A549 (cell line): ENCODE measurements around the gene MRPL18. TPM values are rescaled to one million over a fixed set of nuclear protein-coding genes. Genes with fewer than 3 reads are reported as not detected.

ENCODE experiments used
- ATAC-seq, 2 experiments: fragments of 200-7000 bp in 1 of 2; fragments of >200 bp in 1 of 2; cut with Nextera tagmentation in 1 of 2; cut with Tn5 transposase in 1 of 2; 3 replicates each; pipeline versions ENCODE4 v1.8.0 to v1.9.1; 2018 to 2020; ENCODE audit warnings: mild to moderate bottlenecking in 1 of 2, moderate library complexity in 1 of 2
- CTCF ChIA-PET: fragments of 300-600 bp; sonication (Branson Sonifier 250); formaldehyde crosslinking; extraction: SDS; loops from one replicate; lab custom pipeline; 2021; ENCODE audit warnings: antibody characterized with exemption, inconsistent platforms; lab: Yijun Ruan, JAX
- POLR2A ChIA-PET: fragments of 350-600 bp; formaldehyde crosslinking; extraction: SDS; loops from one replicate; lab custom pipeline; 2021; ENCODE audit warnings: antibody characterized with exemption, inconsistent platforms; lab: Yijun Ruan, JAX
- DNase-seq, 2 experiments: peaks; one replicate each; pipeline versions ENCODE4 v3.0.0 to v3.0.0-alpha.2; 2011 to 2016; ENCODE audit warnings: low read depth in 1 of 2, low spot score in 1 of 2
- FAIRE-seq: peaks from 2 replicates; lab custom pipeline; 2011; peaks lifted over from hg19 to GRCh38; lab: Jason Lieb, UNC
- H3K27ac ChIP-seq, 2 experiments: fragments of >200 bp; sonication (Bioruptor Twin); formaldehyde crosslinking; 3 replicates each; pipeline ENCODE4 v1.5.1; 2016 to 2017
- H3K4me1 ChIP-seq: fragments of >200 bp; sonication (Bioruptor Twin); formaldehyde crosslinking; 3 replicates; pipeline ENCODE4 v1.6.1; 2016
- H3K4me2 ChIP-seq: fragments of >200 bp; sonication (Bioruptor Twin); formaldehyde crosslinking; 3 replicates; pipeline ENCODE4 v1.6.1; 2016
- H3K4me3 ChIP-seq: fragments of >200 bp; sonication (Bioruptor Twin); formaldehyde crosslinking; 3 replicates; pipeline ENCODE4 v1.5.1; 2016
- H3K9me3 ChIP-seq: fragments of >200 bp; sonication (Bioruptor Twin); formaldehyde crosslinking; 3 replicates; pipeline ENCODE4 v1.6.1; 2016
- BHLHE40 ChIP-seq: IDR thresholded peaks from 2 replicates; pipeline ENCODE4 v1.6.1; 2012; ENCODE audit warnings: low read depth, low read length, inconsistent platforms
- CBX2 ChIP-seq: fragments of 200-600 bp; sonication (generic); IDR thresholded peaks from 2 replicates; pipeline ENCODE4 v1.6.1; 2016; ENCODE audit warnings: low read depth, mild to moderate bottlenecking, borderline replicate concordance
- EHMT2 ChIP-seq: fragments of 200-600 bp; sonication (generic); IDR thresholded peaks from 2 replicates; pipeline ENCODE4 v1.6.1; 2016; ENCODE audit warnings: antibody characterized with exemption, low read depth, mild to moderate bottlenecking, moderate library complexity
- EP300 ChIP-seq, 2 experiments: fragments of >200 bp; sonication (Bioruptor Twin); formaldehyde crosslinking; IDR thresholded peaks; 2 replicates in 1 of 2; 3 replicates in 1 of 2; pipeline ENCODE4 v1.6.1; 2016 to 2017
- ESRRA ChIP-seq: fragments of 150-350 bp; IDR thresholded peaks from 2 replicates; pipeline ENCODE4 v1.6.1; 2014; ENCODE audit warnings: mild to moderate bottlenecking, low read length, borderline replicate concordance
- GATA3 ChIP-seq: IDR thresholded peaks from 2 replicates; pipeline ENCODE4 v1.6.1; 2012; ENCODE audit warnings: borderline replicate concordance
- HDAC2 ChIP-seq: fragments of 200-600 bp; sonication (generic); IDR thresholded peaks from 2 replicates; pipeline ENCODE4 v1.6.1; 2016
- HEYL ChIP-seq: fragments of 250-450 bp; sonication (Bioruptor Pico); IDR thresholded peaks from 2 replicates; pipeline ENCODE4 v1.8.0; 2021; ENCODE audit warnings: mild to moderate bottlenecking, moderate library complexity
- HOXA7 ChIP-seq: fragments of 250-450 bp; sonication (Bioruptor Pico); IDR thresholded peaks from 2 replicates; pipeline ENCODE4 v1.5.0; 2020; ENCODE audit warnings: mild to moderate bottlenecking, moderate library complexity
- HOXB13 ChIP-seq: fragments of 250-450 bp; sonication (Bioruptor Pico); IDR thresholded peaks from 2 replicates; pipeline ENCODE4 v1.5.0; 2020; ENCODE audit warnings: low read depth, mild to moderate bottlenecking, moderate library complexity
- JUN ChIP-seq, 2 experiments: fragments of >200 bp; sonication (Bioruptor Twin); formaldehyde crosslinking; IDR thresholded peaks; 2 replicates in 1 of 2; 3 replicates in 1 of 2; pipeline ENCODE4 v1.6.1; 2016 to 2017
- KDM5A ChIP-seq: fragments of 200-600 bp; sonication (generic); IDR thresholded peaks from 2 replicates; pipeline ENCODE4 v1.6.1; 2016; ENCODE audit warnings: antibody characterized with exemption, mild to moderate bottlenecking
- MAZ ChIP-seq: fragments of 150-350 bp; IDR thresholded peaks from 2 replicates; pipeline ENCODE4 v1.6.1; 2014; ENCODE audit warnings: antibody characterized with exemption, low read depth, low read length, borderline replicate concordance
- NFE2L2 ChIP-seq: fragments of 150-350 bp; conservative IDR thresholded peaks from 2 replicates; pipeline ENCODE4 v1.6.1; 2014; ENCODE audit warnings: low read length
- NR3C1 ChIP-seq: fragments of >200 bp; sonication (Bioruptor Twin); formaldehyde crosslinking; IDR thresholded peaks from 3 replicates; pipeline ENCODE4 v1.6.1; 2017
- PHF8 ChIP-seq: fragments of 200-600 bp; sonication (generic); IDR thresholded peaks from 2 replicates; pipeline ENCODE4 v1.6.1; 2016; ENCODE audit warnings: low read depth, mild to moderate bottlenecking, antibody characterized with exemption, moderate library complexity, borderline replicate concordance
- RARB ChIP-seq: fragments of 250-450 bp; sonication (Bioruptor Pico); IDR thresholded peaks from 2 replicates; pipeline ENCODE4 v1.8.0; 2021; ENCODE audit warnings: mild to moderate bottlenecking, moderate library complexity
- RNF2 ChIP-seq: fragments of 200-600 bp; sonication (generic); IDR thresholded peaks from 2 replicates; pipeline ENCODE4 v1.6.1; 2016; ENCODE audit warnings: low read depth, mild to moderate bottlenecking, antibody characterized with exemption, moderate library complexity, borderline replicate concordance
- TP53 ChIP-seq: fragments of 250-450 bp; sonication (Bioruptor Pico); IDR thresholded peaks from 2 replicates; pipeline ENCODE4 v1.5.0; 2021; ENCODE audit warnings: mild to moderate bottlenecking, moderate library complexity
- ZC3H11A ChIP-seq: fragments of 450-650 bp; IDR thresholded peaks from 2 replicates; pipeline ENCODE4 v1.6.1; 2014; ENCODE audit warnings: antibody characterized with exemption, mild to moderate bottlenecking
- ZNF302 ChIP-seq: fragments of 250-450 bp; sonication (Bioruptor Pico); IDR thresholded peaks from 2 replicates; pipeline ENCODE4 v1.9.0; 2021; ENCODE audit warnings: inconsistent platforms, mild to moderate bottlenecking, moderate library complexity
- WGBS: methylation state at CpG from one replicate; pipeline ENCODE4 v1.1.6; 2017; ENCODE audit errors: missing lambda C conversion rate; 5-methylcytosine and 5-hydroxymethylcytosine counted together
- polyA plus RNA-seq, 4 experiments: library from polyadenylated mRNA; depleted of rRNA in 3 of 4; stranded (reverse); fragments of >200 nt; fragmentation: RNase III in 1 of 4; extraction: RNeasy Plus Mini Kit Qiagen cat#74134 plus additional on column Dnase treatment in 1 of 4; gene quantifications; 2 replicates in 3 of 4; 3 replicates in 1 of 4; pipeline ENCODE4 v1.2.3, GENCODE V29; 2011 to 2017
- TF ChIP-seq, protein P1 (sequence below): IDR thresholded peaks from 2 replicates; pipeline ENCODE4 v1.6.1; 2012; ENCODE audit warnings: low read depth, borderline replicate concordance
- TF ChIP-seq, protein P2 (sequence below): fragments of 250-450 bp; sonication (Bioruptor Pico); IDR thresholded peaks from 2 replicates; pipeline ENCODE4 v1.5.0; 2021; ENCODE audit warnings: mild to moderate bottlenecking, moderate library complexity, borderline replicate concordance
- TF ChIP-seq, protein P3 (sequence below): fragments of 250-450 bp; sonication (Bioruptor Pico); IDR thresholded peaks from 2 replicates; pipeline ENCODE4 v1.5.0; 2020; ENCODE audit warnings: low read depth, mild to moderate bottlenecking, moderate library complexity

The MRPL18 gene
- polyA plus RNA-seq, 2 of the 4 experiments (the other 2 are of a cell fraction) = 115 to 142 TPM

DNA sequence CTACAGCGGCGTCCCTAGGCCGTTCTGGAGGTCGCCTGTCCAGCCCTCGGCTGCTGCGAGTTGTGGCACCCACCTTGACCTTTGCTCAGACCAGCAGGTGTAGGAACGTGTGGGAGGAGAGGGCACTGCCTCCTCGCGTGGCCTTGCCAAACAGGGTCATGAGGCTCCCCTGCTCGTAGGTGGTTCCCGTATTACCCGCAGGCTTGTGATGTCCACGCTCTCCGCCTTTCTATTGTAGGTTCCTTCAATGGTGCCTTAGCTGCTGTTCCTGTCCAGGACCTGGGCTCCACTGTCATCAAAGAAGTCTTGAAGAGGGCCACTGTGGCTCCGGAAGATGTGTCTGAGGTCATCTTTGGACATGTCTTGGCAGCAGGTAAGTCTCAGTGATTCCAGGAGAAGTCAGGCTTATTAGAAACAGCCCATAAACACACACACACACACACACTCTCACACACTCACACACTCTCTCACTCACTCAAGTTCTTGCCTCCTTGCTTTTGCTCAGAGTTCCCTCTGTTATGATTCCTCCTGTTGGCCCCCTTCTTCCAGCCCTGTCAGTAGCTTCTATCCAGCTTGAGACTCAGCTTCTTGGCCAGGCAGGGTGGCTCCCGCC is 27.5 kb upstream of the MRPL18 start:
- POLR2A ChIA-PET = no interaction called here
- FAIRE-seq (no peak), ATAC-seq (peak; percentile 9 to 16; a peak in 4 of 6 replicates), DNase-seq (peak in 1 of 2 experiments; percentile 9)
- peak overlapping the region; percentile 87 for H3K4me2 ChIP-seq
- CTCF ChIA-PET = no interaction called here
- H3K4me1 ChIP-seq = peaks cover 14% of the 10 kb centered on the region
- H3K4me3 ChIP-seq = peak overlapping the region; percentile 68
- peak overlapping the region; percentile 87 to 94; a peak in 5 of 6 replicates for H3K27ac ChIP-seq
- WGBS = 8% methylated on average over 13 of the region's 16 CpGs
- no peak for TF ChIP-seq ZNF302 (CRISPR knock-in tag)
- TF ChIP-seq CBX2 = no peak
- no peak for TF ChIP-seq RARB (CRISPR knock-in tag)
- TF ChIP-seq, protein P1, sequence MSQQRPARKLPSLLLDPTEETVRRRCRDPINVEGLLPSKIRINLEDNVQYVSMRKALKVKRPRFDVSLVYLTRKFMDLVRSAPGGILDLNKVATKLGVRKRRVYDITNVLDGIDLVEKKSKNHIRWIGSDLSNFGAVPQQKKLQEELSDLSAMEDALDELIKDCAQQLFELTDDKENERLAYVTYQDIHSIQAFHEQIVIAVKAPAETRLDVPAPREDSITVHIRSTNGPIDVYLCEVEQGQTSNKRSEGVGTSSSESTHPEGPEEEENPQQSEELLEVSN = no peak
- TF ChIP-seq BHLHE40 = no peak
- TF ChIP-seq TP53 (CRISPR knock-in tag) = no peak
- TF ChIP-seq, protein P2, sequence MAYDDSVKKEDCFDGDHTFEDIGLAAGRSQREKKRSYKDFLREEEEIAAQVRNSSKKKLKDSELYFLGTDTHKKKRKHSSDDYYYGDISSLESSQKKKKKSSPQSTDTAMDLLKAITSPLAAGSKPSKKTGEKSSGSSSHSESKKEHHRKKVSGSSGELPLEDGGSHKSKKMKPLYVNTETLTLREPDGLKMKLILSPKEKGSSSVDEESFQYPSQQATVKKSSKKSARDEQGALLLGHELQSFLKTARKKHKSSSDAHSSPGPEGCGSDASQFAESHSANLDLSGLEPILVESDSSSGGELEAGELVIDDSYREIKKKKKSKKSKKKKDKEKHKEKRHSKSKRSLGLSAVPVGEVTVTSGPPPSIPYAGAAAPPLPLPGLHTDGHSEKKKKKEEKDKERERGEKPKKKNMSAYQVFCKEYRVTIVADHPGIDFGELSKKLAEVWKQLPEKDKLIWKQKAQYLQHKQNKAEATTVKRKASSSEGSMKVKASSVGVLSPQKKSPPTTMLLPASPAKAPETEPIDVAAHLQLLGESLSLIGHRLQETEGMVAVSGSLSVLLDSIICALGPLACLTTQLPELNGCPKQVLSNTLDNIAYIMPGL = no peak
- TF ChIP-seq HDAC2 = no peak
- TF ChIP-seq ZC3H11A = no peak
- TF ChIP-seq EP300 (IDR thresholded peaks at IDR 0.05) = no peak
- no peak for TF ChIP-seq GATA3
- no peaks in the 10 kb centered on the region for H3K9me3 ChIP-seq

DNA sequence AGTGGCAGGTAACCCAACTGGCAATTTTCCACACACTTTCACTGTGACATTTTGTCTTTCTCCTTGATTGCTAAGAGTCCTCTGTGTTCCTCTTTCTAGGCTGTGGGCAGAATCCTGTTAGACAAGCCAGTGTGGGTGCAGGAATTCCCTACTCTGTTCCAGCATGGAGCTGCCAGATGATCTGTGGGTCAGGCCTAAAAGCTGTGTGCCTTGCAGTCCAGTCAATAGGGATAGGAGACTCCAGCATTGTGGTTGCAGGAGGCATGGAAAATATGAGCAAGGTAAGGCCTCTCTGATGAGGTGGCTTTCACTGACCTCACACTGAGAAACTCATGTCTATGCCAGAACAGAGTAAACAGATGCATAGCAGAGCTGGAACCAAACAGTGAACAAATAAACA is 23.4 kb upstream of the MRPL18 start:
- no peaks in the 10 kb centered on the region for H3K4me1 ChIP-seq
- no peak for ATAC-seq
- no peak overlapping the region for H3K4me3 ChIP-seq
- no peak for FAIRE-seq
- no peaks in the 10 kb centered on the region for H3K9me3 ChIP-seq
- CTCF ChIA-PET = no interaction called here
- no peak overlapping the region for H3K27ac ChIP-seq
- no peak overlapping the region for H3K4me2 ChIP-seq
- POLR2A ChIA-PET = no interaction called here
- TF ChIP-seq PHF8 = no peak
- TF ChIP-seq EHMT2 = no peak
- TF ChIP-seq, protein P3, sequence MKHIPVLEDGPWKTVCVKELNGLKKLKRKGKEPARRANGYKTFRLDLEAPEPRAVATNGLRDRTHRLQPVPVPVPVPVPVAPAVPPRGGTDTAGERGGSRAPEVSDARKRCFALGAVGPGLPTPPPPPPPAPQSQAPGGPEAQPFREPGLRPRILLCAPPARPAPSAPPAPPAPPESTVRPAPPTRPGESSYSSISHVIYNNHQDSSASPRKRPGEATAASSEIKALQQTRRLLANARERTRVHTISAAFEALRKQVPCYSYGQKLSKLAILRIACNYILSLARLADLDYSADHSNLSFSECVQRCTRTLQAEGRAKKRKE (CRISPR knock-in tag) = no peak
- no peak for TF ChIP-seq HOXB13 (CRISPR knock-in tag)
- TF ChIP-seq JUN (IDR thresholded peaks at IDR 0.05) = no peak
- TF ChIP-seq, protein P1 = no peak
- no peak for TF ChIP-seq MAZ
- TF ChIP-seq ESRRA = no peak
- no peak for TF ChIP-seq HEYL
- TF ChIP-seq KDM5A = no peak
- no peak for TF ChIP-seq NFE2L2
- no peak for TF ChIP-seq HOXA7 (CRISPR knock-in tag)
- TF ChIP-seq NR3C1 = no peak
- no peak for TF ChIP-seq EP300 (IDR thresholded peaks at IDR 0.05)
- no peak for TF ChIP-seq RNF2
- no peak for DNase-seq
